ENCODE measurements around the gene TMEM51. TPM values are rescaled to one million over a fixed set of nuclear protein-coding genes. Genes with fewer than 3 reads are reported as not detected.

Gene TMEM51
- total and polyA plus RNA-seq, 2 donors (not counting 1 experiment from before 2014, with no cell fraction given), result 0.06 to 0.30 TPM

- DNase-seq (no peak), ATAC-seq (ENCODE audit: low read depth) (no peak)
- Histone ChIP-seq H3K4me2 (replicated peaks; ENCODE audit: low read depth, low read length, poor library complexity, severe bottlenecking) (no peak overlapping the region), H4K20me1 (ENCODE audit: control insufficient read depth, insufficient read depth, low read length, poor library complexity, severe bottlenecking) (no peaks in the 10 kb centered on the region), H3K79me2 (ENCODE audit: control insufficient read depth, insufficient read depth, low read length) (no peaks in the 10 kb centered on the region), H3K27me3 (replicated peaks in 1 of 4; ENCODE audit: control extremely low read depth in 1 of 4, control insufficient read depth in 3 of 4, insufficient read depth in 4 of 4, low read length in 3 of 4) (peaks cover 0 to under 1% (median 0%) of the 10 kb centered on the region in 4 experiments), H3K9me3 (ENCODE audit: control extremely low read depth in 1 of 3, control insufficient read depth in 2 of 3, insufficient read depth in 1 of 3, low read length in 2 of 3) (peaks cover 0 to 4% (median 0%) of the 10 kb centered on the region in 3 donors), H3K4me3 (ENCODE audit: control extremely low read depth in 1 of 5, extremely low read depth in 1 of 5, insufficient read depth in 1 of 5, low read depth in 2 of 5, low read length in 4 of 5) (no peak overlapping the region), H3K4me1 (ENCODE audit: control insufficient read depth in 2 of 2, insufficient read depth in 2 of 2, low read length in 2 of 2) (no peaks in the 10 kb centered on the region), H2AFZ (ENCODE audit: insufficient read depth, low read depth, low read length, poor library complexity, severe bottlenecking) (no peak overlapping the region), H3K27ac (ENCODE audit: low read length in 2 of 2) (no peak overlapping the region), H3K9ac (ENCODE audit: low read length) (no peak overlapping the region), H3K36me3 (replicated peaks in 1 of 2; ENCODE audit: control extremely low read depth in 1 of 2, control insufficient read depth in 1 of 2, extremely low read depth in 1 of 2, insufficient read depth in 2 of 2, low read length in 1 of 2) (no peaks in the 10 kb centered on the region)
- TF ChIP-seq EZH2 (IDR thresholded peaks at IDR 0.05; ENCODE audit: borderline replicate concordance, insufficient read depth, low read depth, low read length, poor library complexity, severe bottlenecking), result no peak
- TF ChIP-seq CTCF (IDR thresholded peaks at IDR 0.05), result no peak
- CTCF ChIA-PET, result interaction anchor here (1.0 kb wide), 2 partner anchors 9 to 21 kb away, joined by 3 to 4 read pairs; no protein-coding TSS in a partner anchor
- no peaks in the 10 kb centered on the region for H3K4me1 Mint-ChIP-seq
- H3K9me3 Mint-ChIP-seq (ENCODE audit: insufficient read depth), result no peaks in the 10 kb centered on the region
- H3K27ac Mint-ChIP-seq, result no peak overlapping the region
- WGBS (ENCODE audit: insufficient coverage), result 100% methylated on average over 1 of the region's 1 CpG
- intact Hi-C loops (cut with micrococcal nuclease), result no loop called here
- H3K4me3 Mint-ChIP-seq, result no peak overlapping the region
- POLR2A ChIA-PET, result no interaction called here
- H3K27me3 Mint-ChIP-seq, result no peaks in the 10 kb centered on the region
These were observed 46.4 kb upstream of the TMEM51 start for GRCh38 chr1:15107058-15107687.

GRCh38 chr1:15107911-15108310 lies 45.6 kb upstream of the TMEM51 start:
- Histone ChIP-seq H3K9ac (ENCODE audit: low read length) (no peak overlapping the region), H3K79me2 (ENCODE audit: control insufficient read depth, insufficient read depth, low read length) (no peaks in the 10 kb centered on the region), H3K27me3 (replicated peaks in 1 of 4; ENCODE audit: control extremely low read depth in 1 of 4, control insufficient read depth in 3 of 4, insufficient read depth in 4 of 4, low read length in 3 of 4) (no peaks in the 10 kb centered on the region), H3K36me3 (replicated peaks in 1 of 2; ENCODE audit: control extremely low read depth in 1 of 2, control insufficient read depth in 1 of 2, extremely low read depth in 1 of 2, insufficient read depth in 2 of 2, low read length in 1 of 2) (no peaks in the 10 kb centered on the region), H3K4me2 (replicated peaks; ENCODE audit: low read depth, low read length, poor library complexity, severe bottlenecking) (no peak overlapping the region), H3K4me1 (ENCODE audit: control insufficient read depth in 2 of 2, insufficient read depth in 2 of 2, low read length in 2 of 2) (no peaks in the 10 kb centered on the region), H3K27ac (ENCODE audit: low read length in 2 of 2) (no peak overlapping the region), H3K9me3 (ENCODE audit: control extremely low read depth in 1 of 3, control insufficient read depth in 2 of 3, insufficient read depth in 1 of 3, low read length in 2 of 3) (peaks cover 0 to 4% (median 0%) of the 10 kb centered on the region in 3 donors), H2AFZ (ENCODE audit: insufficient read depth, low read depth, low read length, poor library complexity, severe bottlenecking) (no peak overlapping the region), H4K20me1 (ENCODE audit: control insufficient read depth, insufficient read depth, low read length, poor library complexity, severe bottlenecking) (no peaks in the 10 kb centered on the region), H3K4me3 (ENCODE audit: control extremely low read depth in 1 of 5, extremely low read depth in 1 of 5, insufficient read depth in 1 of 5, low read depth in 2 of 5, low read length in 4 of 5) (no peak overlapping the region)
- ChIA-PET CTCF (interaction anchor here (1.8 kb wide), 1 partner anchor 8 kb away, joined by 5 read pairs; no protein-coding TSS in a partner anchor), POLR2A (no interaction called here)
- Mint-ChIP-seq H3K27me3 (no peaks in the 10 kb centered on the region), H3K4me3 (no peak overlapping the region), H3K9me3 (ENCODE audit: insufficient read depth) (no peaks in the 10 kb centered on the region), H3K4me1 (no peaks in the 10 kb centered on the region), H3K27ac (no peak overlapping the region)
- intact Hi-C loops (cut with micrococcal nuclease), result no loop called here
- TF ChIP-seq CTCF (IDR thresholded peaks at IDR 0.05) (no peak), EZH2 (IDR thresholded peaks at IDR 0.05; ENCODE audit: borderline replicate concordance, insufficient read depth, low read depth, low read length, poor library complexity, severe bottlenecking) (no peak)
- WGBS (ENCODE audit: insufficient coverage), result 80% methylated on average over 4 of the region's 4 CpGs
- DNase-seq (no peak), ATAC-seq (ENCODE audit: low read depth) (no peak)
